HG03159 (cell line): ENCODE results near the gene RASSF1.
A peak's percentile ranks its signal among the peaks of the same experiment; 100 is the strongest.

Experiments
- ATAC-seq: cut with Tn5 transposase; IDR thresholded peaks from one replicate; pipeline ENCODE4 v1.9.1; 2021; ENCODE audit warnings: mild to moderate bottlenecking, moderate library complexity; ENCODE audit not compliant: unreplicated experiment

RASSF1 gene

GRCh38 chr3:50302095-50303012 lies 38.3 kb downstream of the RASSF1 start:
- no peak for ATAC-seq

- no peak for ATAC-seq
Measured at GRCh38 chr3:50300681-50301254, 39.9 kb downstream of the RASSF1 start.

- no peak for ATAC-seq
Measured at GRCh38 chr3:50299929-50300680, 40.5 kb downstream of the RASSF1 start.

DNA sequence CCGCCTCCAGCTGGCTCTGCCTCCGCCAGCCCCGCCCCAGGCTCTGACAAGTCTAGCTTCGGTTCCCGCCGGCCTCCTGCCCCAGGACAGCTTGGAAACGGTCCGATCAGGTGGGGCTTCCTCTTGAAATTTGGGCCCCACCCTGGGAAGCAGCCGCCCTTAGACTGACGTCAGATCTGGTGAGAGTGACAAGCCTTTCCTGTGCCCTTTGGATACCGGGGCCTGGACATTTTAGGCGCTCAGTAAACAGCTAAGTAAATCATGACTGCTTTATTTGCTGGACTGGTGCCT lies 41.1 kb downstream of the RASSF1 start:
- ATAC-seq = no peak

DNA sequence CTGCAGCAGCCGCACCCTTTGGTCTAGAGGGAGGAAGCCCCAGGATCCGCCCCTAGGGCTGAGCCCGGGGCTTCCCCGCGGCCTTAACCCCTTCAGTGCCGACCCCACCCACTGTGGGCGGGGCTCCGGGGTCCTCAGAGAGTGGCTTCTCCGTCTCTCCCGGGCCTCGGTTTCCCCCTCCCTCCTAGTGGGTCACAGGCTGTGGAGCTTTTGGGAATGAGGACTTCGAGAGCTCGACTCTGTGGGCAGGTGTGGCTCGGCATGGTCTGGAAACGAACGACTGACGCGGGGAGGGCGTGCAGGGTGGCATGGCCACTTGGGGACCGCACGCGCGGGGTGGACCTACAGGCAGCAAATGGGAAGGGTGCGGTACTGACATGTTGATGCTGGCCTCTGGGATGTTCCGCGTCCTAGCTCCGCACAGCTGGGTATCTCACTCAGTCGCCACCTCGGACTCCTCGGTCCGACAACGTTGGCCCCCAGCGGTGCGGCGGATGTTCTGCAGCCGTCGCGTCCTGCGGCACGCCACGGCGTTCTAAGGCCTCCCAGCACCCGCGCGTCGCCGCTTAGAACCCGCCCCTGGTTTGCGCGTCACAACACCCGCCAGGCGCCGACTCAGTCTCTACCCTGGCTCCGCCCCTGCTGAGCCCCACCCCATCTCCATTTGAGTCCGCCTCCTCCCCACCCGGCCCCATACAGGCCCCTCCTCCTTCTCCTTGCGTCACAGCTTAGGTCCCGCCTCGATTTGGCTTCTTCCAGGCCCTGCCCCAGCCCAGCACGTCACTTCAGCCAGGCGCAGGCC lies 41.6 kb downstream of the RASSF1 start, which contains the start of the genes HYAL3 and NAA80:
Gene HYAL3 (minus strand): TSS at position 570 of the 802 bp plus-strand sequence. CDS start 3,803 bp downstream, outside the sequence.
Gene NAA80 (minus strand): TSS at position 570 of the 802 bp plus-strand sequence. CDS start 1,942 bp downstream, outside the sequence.
- ATAC-seq = peak; percentile 80

DNA sequence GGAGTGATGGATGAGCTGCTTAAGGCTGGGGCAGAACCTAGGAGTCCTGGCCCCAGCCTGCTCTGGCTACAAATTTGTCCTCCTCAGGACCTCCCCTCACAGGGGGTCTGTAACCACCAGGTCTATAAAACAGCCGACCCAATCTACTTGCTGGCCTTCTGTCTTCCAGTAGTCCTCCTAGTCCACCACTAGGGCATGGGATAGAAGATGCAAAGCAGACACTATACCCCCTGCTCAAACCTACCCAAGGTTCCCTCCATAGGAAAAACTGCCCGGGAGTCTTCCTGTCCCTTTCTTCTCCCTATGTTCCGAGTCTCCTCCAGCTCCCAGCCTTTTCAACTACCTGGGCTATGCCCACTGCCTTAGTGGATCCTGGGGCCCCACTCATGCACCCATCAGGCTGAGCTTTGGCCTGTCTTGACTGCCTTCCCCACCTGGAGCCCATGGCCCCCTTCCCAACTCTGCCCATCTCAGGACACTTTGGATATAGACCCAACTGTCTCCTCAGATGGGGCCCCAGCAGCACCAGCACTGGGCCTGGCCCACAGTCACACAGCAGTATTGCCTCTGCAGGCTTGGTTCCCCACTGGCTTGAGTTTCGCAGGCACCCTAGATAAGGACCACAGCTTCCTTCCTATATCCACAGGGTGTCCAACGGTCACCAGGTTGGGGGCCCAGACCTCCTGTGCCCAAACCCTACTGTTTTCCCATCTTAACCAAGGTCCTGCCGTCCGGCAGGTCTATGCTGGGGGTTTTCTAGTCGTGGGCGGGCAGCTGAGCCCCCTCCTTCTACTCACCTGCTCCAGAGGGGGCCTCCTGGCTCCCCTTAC lies 42.5 kb downstream of the RASSF1 start:
- no peak for ATAC-seq

- no peak for ATAC-seq
Measured at GRCh38 chr3:50297384-50297775, 43.3 kb downstream of the RASSF1 start.

GRCh38 chr3:50296721-50297383 lies 43.8 kb downstream of the RASSF1 start:
- no peak for ATAC-seq

DNA sequence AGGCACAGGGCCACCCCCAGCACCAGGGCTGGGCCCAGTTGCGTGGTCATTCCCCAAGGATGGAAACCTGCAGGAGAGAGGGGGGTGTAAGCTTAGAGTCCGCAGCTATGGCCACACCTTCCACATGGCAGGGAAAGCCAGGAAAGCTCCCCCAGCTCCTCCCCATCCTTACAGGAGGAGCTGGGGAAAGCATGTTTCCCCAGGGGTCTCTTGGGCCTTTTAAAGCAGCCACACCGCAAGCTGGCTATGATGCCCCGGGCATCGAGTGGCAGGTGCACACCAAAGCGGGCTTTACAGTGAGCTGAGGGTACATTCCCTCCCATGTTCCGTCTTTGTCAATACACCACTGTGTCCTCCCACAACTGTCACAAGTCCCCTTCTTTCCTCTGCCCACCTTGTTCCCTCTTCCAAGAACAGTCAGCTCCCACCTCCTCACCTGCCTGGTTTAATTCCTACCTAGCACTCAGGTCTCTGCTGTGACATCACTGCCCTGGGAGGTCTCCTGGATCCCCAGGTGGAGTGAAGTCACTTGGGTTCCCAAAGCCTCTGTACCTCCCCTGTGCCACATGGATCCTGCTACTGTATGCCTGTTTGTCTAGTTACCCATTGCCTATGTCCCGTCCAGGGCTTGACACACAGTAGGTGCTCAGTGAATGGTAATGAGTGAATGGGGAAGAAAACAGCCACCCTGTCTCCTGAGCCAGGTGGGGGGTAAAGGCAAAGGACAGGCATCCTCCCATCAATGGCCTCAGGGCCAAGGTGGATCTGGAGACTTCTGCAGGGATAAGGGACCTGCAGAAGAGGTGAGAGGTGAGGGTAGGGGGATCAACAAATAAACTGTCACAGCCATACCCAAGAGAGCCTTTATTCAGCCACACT lies 44.8 kb downstream of the RASSF1 start:
- ATAC-seq = no peak

DNA sequence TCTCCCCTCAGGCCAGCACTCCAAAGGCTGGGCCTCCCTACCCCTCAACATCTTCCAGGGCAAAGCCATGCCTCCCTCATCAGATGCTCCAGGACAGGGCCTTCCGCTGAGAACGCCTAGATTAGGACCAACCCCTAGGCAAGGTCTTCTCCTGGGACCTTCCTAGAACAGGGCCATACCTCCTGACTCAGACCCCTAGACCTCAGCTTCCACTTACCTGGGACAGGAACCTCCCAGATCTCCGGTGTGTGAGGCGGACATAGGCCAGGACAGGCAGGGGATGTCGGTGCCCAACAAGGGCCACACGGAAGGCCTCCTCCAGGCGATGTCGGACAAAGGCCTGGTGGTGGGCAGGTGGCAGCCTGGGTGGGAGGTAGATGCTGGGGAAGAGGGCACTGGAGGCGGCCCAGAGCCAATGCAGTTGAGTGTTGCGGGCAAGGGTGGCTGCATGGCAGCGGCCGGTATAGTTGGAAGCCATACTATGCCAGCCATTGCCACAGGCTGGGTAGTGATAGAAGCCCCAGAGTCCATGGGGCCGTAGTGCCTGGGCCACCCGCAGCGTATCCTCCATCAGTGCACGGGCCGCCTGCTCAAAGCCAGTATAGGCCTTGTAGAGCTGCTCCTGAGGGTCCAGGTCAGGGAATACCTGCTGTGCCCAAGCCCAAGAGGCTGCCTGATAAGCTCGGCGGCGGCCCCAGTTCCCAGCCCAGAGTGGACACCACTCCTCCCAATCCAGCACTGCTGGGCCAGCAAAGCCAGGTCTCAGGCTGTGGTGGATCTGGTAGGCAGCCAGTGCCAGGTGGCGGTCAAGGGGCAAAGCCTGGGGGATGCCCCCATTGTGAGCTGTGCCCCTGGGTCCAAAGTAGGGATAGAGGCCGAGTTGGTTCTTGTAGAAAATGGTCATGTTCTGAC lies 45.9 kb downstream of the RASSF1 start:
- ATAC-seq = no peak

DNA sequence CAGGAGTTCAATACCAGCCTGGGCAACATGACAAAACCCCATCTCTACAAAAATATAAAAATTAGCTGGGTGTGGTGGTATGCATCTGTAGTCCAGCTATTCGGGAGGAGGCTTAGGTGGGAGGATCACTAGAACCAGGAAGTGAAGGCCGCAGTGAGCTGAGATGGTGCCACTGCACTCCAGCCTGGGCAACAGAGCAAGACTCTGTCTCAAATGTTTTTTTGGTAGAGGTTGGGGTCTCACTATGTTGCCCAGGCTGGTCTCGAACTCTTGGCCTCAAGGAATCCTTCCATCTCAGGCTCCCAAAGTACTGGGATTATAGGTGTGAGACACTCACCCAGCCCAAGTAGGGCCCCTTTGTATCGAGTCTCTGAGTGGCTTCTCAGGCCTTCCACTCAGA lies 46.5 kb downstream of the RASSF1 start:
- ATAC-seq = no peak

DNA sequence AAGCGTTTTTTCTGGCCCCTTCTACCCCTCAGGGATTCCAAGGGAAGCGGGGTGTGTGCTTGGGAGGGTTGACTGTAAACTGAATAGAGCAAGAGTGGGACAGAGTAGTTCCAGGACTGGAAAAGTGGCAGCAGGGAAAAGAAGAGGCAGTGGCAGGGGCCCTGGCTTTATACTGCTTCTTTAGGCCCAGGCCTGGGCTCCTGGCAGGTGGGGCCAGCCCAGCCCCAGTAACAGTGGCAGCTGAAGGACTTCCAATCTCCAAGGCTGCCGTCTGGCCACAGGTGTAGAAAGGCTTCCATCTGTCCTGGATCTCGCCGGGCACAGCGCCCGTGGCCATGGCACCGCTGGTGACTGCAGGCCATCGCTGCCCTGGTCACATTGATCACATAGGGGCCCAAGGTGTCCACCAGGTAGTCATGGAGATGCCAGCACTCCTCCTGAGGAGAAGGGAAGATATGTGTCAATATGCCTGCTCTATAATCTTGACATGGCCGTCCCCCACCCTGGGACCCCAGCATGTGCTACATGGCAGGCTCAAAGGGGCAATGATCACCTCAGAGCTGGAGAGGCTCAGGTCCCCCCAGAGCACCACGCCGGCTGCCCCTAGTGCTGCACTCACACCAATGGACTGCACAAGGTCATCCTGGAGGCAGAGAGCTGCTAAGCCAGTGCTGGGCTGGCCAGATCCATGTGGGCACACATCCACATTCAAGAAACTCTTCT lies 47.4 kb downstream of the RASSF1 start:
- ATAC-seq = no peak

GRCh38 chr3:50292159-50293078 lies 48.2 kb downstream of the RASSF1 start, which contains the start of gene IFRD2:
Gene IFRD2 (minus strand): TSS chr3:50292429. CDS start chr3:50292274, 155 bp downstream.
- peak; percentile 94 for ATAC-seq

GRCh38 chr3:50290161-50290641 lies 50.4 kb downstream of the RASSF1 start:
- ATAC-seq = no peak

GRCh38 chr3:50289130-50289529 lies 51.5 kb downstream of the RASSF1 start:
- no peak for ATAC-seq
